HG03039 (cell line): ENCODE data around the gene PRAMEF5.
"Not testable (repeated sequence)": the region's sequence is repeated elsewhere in the genome, so short reads cannot be mapped to it uniquely, and the experiment has no call there.

Source experiments
- ATAC-seq: cut with Tn5 transposase; IDR thresholded peaks from one replicate; pipeline ENCODE4 v1.9.1; 2021; ENCODE audit warnings: mild to moderate bottlenecking, moderate library complexity; ENCODE audit not compliant: unreplicated experiment

PRAMEF5 gene

DNA sequence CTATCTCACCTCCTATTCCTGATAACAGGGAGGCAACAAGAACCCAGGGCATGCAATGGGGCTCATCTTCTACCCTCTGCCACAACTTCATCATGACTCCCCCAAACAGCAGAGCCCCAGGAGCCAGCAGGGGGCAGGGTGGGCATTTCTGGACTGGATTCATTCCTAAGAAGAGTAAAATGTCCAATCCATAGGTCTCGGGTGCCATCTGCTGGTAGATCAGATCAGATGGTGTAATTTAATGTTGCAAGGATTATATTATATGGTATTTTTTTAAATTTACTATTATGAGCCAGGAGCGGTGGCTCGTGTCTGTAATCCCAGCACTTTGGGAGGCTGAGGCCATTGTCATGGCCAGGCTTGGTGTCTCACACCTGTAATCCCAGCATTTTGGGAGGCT is 11.1 kb downstream of the PRAMEF5 start:
- not testable (repeated sequence) for ATAC-seq

DNA sequence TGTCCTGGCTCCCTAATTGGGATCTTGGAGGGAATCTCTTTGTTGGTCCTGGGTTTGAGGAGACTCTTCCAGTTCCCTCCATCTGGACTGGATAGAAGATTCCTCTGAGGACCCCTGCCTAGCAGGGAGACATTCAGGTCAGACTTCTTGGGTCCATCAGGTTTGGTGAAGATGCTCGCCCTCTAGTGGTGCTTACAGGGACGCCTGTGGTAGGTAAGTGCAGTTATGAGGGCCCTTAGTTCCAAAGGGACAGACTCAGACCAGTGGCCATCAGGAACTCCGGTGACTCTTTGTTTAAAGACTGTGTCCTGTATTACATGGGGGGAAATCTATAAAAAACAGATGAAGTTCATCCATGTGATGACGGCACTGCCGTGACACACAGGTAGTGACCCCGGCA is 23.0 kb downstream of the PRAMEF5 start:
- not testable (repeated sequence) for ATAC-seq

DNA sequence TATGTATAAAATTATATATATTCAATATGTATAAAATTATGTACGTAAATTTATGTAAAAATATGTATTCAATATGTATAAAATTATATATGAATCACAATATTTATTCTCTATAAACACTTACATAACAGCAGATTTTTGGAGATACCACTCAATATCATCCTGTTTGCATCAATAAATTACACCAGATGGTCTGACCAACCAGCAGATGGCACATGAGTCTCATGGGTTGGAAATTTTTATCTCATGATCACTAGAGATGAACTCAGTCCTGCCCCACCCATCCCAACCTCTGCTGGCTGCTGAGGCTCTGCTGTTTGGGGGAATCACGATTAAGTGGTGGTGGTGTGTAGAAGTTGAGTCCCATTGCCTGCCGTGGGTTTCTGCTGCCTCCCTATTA is 25.6 kb downstream of the PRAMEF5 start:
- ATAC-seq: not testable (repeated sequence)

DNA sequence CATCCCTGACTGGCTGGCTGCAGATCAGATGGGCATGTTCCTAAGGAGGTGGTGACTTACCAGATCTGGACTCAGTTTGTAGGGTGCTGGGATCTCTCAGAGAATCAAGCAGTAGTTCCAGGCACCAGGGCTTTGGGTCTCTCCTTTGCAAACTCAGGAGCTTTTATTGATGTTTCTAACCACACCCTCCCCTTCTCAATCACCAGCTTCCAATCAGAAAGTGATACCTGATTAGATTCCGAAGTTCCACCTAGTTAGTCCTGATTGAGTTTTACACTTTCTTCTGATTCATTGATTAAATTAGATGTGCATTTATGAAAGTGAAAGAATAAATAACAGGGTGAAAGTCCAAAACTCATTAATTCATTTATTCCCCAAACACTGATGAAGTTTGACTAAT is 31.0 kb downstream of the PRAMEF5 start, which contains the start of gene PRAMEF8:
TSS of gene PRAMEF8 (minus strand) at position 101 of the 400 bp plus-strand sequence. CDS start 1,046 bp downstream, outside the sequence.
- not testable (repeated sequence) for ATAC-seq

DNA sequence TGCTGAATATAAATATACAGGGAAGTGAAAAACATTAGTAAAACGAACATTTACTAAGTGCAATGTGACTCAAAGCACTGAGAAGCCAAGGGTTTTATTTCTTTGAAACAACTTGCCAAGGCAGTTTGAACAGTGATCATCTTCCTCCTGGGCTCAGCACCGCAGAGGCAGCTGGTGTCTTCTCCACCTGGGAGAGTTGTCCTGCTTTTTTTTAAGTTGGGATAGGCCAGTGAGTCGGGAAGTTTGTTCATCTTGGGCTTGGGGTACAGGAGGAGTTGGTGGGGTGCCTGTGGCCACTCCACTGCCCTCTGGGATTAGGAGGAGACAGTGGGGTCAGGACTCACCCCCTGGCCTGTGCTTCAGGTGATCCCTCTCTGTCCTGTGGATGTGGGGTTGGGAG is 35.0 kb downstream of the PRAMEF5 start:
- not testable (repeated sequence) for ATAC-seq

DNA sequence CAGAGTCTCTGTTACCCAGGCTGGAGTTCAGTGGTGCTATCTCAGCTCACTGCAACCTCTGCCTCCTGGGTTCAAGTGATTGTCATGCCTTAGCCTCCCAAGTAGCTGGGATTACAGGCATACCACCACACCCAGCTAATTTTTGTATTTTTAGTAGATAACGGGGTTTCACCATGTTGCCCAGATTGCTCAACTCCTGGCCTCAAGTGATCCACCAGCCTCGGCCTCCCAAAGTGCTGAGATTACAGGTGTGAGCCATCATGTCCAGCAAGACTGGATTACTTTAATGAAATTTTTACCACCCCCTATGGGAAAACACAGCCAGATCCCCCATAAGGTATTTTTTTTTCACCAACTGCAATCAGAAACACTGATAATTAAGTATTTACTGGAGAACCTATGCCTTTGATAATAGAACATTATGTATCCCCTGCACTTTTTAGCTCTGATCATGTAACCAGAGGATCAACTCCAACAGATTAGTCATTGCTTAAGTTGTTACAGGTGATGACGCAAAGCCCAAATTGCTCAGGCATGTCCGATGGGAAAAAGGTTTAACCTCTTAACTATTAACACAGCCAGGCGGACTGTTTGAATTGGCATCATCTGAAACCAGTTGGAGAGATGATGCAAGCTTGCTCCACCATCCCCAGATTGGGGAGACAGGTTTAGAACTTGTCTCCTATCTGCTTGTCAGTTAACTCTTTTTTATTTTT is 43.4 kb downstream of the PRAMEF5 start:
- not testable (repeated sequence) for ATAC-seq

DNA sequence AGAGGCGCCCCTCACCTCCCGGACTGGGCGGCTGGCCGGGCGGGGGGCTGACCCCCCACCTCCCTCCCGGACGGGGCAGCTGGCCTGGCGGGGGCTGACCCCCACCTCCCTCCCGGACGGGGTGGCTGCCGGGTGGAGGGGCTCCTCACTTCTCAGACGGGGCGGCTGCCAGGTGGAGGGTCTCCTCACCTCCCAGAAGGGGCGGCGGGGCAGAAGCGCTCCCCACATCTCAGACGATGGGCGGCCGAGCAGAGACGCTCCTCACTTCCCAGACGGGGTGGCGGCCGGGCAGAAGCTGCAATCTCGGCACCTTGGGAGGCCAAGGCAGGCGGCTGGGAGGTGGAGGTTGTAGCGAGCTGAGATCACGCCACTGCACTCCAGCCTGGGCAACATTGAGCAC is 44.7 kb downstream of the PRAMEF5 start:
- not testable (repeated sequence) for ATAC-seq

DNA sequence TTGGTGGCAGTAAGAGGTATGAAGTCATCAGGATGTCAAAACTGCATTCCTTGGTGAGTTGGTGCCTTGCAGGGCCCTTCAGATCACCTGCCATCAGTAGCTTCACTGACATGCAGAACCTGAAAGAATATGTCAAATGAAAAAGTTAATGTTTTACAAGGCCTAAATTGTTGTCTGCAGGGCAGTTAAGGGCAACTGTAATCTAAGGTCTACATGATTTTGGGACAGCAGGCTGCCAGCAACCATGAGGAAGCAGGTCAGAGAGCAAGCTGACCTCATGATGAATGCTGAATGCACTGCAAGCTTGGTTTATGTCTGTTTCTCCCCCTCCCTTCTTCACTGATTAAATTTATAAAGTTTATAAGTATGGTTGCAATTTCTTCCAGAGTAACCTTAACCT is 48.2 kb downstream of the PRAMEF5 start:
- not testable (repeated sequence) for ATAC-seq

DNA sequence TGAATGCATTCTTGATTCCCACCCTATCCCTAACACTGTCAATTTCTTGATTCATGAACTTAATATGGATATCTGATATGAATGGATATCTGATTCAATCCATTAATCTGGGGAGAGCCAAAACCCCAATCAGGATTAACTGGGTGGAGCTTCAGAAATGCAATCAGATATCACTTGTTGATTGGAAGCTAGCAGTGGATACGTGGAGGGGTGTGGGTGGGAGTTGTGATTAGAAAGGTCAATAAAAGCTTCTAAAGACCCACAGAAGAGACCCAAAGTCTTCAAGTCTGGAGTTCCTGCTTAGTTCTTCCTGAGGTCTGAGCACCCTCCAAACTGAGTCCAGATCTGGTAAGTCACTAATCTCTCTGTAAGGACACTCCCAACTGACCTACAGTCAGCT is 49.2 kb downstream of the PRAMEF5 start, which contains the start of gene PRAMEF33:
TSS of gene PRAMEF33 (plus strand) at position 301 of the 400 bp plus-strand sequence. CDS start 2,416 bp downstream, outside the sequence.
- not testable (repeated sequence) for ATAC-seq
